DND-41 (cell line): ENCODE results near the gene NR3C1.

Source experiments
- ATAC-seq: fragments of 200-7000 bp; cut with Tn5 transposase; 3 replicates; pipeline ENCODE4 v1.9.1; 2021; ENCODE audit warnings: low read depth; ENCODE audit not compliant: insufficient read depth
- DNase-seq: peaks from one replicate; pipeline ENCODE4 v3.0.0-alpha.2; 2020
- H2AFZ ChIP-seq: 2 replicates; pipeline ENCODE4 v1.6.0; 2012; ENCODE audit warnings: low read depth, low read length
- H3K27ac ChIP-seq: 2 replicates; pipeline ENCODE4 v1.5.1; 2012; ENCODE audit warnings: low read length, inconsistent platforms
- H3K27me3 ChIP-seq: fragments of 200-600 bp; sonication (generic); 2 replicates; pipeline ENCODE4 v1.6.0; 2012; ENCODE audit warnings: low read length, mild to moderate bottlenecking, inconsistent platforms; ENCODE audit not compliant: insufficient read depth, poor library complexity
- H3K36me3 ChIP-seq: 2 replicates; pipeline ENCODE4 v1.5.1; 2012; ENCODE audit warnings: low read length, inconsistent platforms; ENCODE audit not compliant: insufficient read depth
- H3K4me1 ChIP-seq: 2 replicates; pipeline ENCODE4 v1.5.1; 2012; ENCODE audit warnings: mild to moderate bottlenecking, low read length; ENCODE audit not compliant: insufficient read depth
- H3K4me2 ChIP-seq: 2 replicates; pipeline ENCODE4 v1.6.0; 2012; ENCODE audit warnings: mild to moderate bottlenecking, moderate library complexity, low read length, inconsistent platforms; ENCODE audit not compliant: insufficient read depth
- H3K4me3 ChIP-seq, 2 experiments: fragments of 200-600 bp in 1 of 2; shearing (Covaris generic) in 1 of 2; 2 replicates each; pipeline ENCODE4 v1.5.1; 2012 to 2016; ENCODE audit warnings: inconsistent platforms in 2 of 2, low read length in 2 of 2, mild to moderate bottlenecking in 2 of 2, low read depth in 1 of 2, moderate library complexity in 1 of 2
- H3K79me2 ChIP-seq: 2 replicates; pipeline ENCODE4 v1.6.0; 2012; ENCODE audit warnings: low read length, inconsistent platforms; ENCODE audit not compliant: insufficient read depth
- H3K9ac ChIP-seq: 2 replicates; pipeline ENCODE4 v1.6.0; 2012; ENCODE audit warnings: low read depth, mild to moderate bottlenecking, inconsistent platforms, low read length, moderate library complexity
- H3K9me3 ChIP-seq: 2 replicates; pipeline ENCODE4 v1.5.1; 2012; ENCODE audit warnings: low read length, moderate library complexity, mild to moderate bottlenecking, inconsistent platforms; ENCODE audit not compliant: insufficient read depth, severe bottlenecking
- H4K20me1 ChIP-seq: 2 replicates; pipeline ENCODE4 v1.6.0; 2012; ENCODE audit warnings: low read length; ENCODE audit not compliant: insufficient read depth
- EZH2 ChIP-seq: IDR thresholded peaks from 3 replicates; pipeline ENCODE4 v1.6.1; 2012; ENCODE audit warnings: borderline replicate concordance, low read depth, mild to moderate bottlenecking, moderate library complexity, low read length, inconsistent platforms; ENCODE audit not compliant: severe bottlenecking
- TF ChIP-seq, protein P1 (sequence below): IDR thresholded peaks from 2 replicates; pipeline ENCODE4 v1.5.1; 2012; ENCODE audit warnings: borderline replicate concordance, low read length, moderate library complexity, mild to moderate bottlenecking; ENCODE audit not compliant: poor library complexity, severe bottlenecking; ENCODE audit errors: extremely low read depth

The NR3C1 gene

DNA sequence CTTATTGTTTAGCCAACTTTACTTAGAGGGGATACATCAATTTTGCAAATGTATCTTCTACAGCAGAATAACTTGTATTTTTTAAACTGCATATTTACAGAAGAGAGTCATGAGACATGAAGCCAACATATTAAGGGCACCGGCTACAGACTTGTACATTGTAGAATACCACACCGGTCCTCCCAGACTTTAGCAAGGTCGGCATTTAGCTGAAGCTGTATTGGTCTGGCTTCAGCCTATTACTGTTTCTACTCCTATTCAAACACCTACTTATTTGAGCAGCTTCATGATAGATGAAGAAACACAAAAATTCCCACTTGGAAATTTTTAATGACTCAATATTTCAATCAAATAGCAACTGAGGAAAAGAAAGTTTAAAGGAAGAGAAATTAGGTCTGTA is 33.0 kb downstream of the NR3C1 start:
- ATAC-seq (no peak), DNase-seq (no peak)
- Histone ChIP-seq H3K4me3 (no peak overlapping the region), H2AFZ (no peak overlapping the region), H3K27me3 (no peaks in the 10 kb centered on the region), H3K4me2 (no peak overlapping the region), H3K79me2 (peaks cover 100% of the 10 kb centered on the region), H3K27ac (no peak overlapping the region), H3K4me1 (no peaks in the 10 kb centered on the region; the same call in 1 of the 2 replicates), H3K36me3 (peaks cover 59% of the 10 kb centered on the region), H4K20me1 (peaks cover 76% of the 10 kb centered on the region), H3K9ac (no peak overlapping the region), H3K9me3 (no peaks in the 10 kb centered on the region)
- TF ChIP-seq EZH2, result no peak
- TF ChIP-seq, protein P1, sequence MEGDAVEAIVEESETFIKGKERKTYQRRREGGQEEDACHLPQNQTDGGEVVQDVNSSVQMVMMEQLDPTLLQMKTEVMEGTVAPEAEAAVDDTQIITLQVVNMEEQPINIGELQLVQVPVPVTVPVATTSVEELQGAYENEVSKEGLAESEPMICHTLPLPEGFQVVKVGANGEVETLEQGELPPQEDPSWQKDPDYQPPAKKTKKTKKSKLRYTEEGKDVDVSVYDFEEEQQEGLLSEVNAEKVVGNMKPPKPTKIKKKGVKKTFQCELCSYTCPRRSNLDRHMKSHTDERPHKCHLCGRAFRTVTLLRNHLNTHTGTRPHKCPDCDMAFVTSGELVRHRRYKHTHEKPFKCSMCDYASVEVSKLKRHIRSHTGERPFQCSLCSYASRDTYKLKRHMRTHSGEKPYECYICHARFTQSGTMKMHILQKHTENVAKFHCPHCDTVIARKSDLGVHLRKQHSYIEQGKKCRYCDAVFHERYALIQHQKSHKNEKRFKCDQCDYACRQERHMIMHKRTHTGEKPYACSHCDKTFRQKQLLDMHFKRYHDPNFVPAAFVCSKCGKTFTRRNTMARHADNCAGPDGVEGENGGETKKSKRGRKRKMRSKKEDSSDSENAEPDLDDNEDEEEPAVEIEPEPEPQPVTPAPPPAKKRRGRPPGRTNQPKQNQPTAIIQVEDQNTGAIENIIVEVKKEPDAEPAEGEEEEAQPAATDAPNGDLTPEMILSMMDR, result no peak

DNA sequence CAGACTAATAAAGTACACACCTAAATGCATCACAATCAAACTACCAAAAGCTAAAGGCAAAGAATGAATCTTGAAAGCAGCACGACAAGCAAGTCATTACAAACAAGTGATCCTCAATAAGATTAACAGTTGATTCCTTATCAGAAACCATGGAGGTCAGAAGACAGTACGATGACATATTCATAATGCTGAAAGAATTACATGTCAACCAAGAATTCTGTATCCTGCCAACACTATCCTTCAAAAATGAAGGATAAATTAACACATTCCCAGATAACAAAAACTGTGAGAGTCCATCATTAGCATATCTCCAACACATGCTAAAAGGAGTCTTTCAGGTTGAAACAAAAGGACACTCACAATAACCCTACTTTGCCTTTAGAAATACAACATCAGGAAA is 39.4 kb downstream of the NR3C1 start:
- Histone ChIP-seq H3K9me3 (no peaks in the 10 kb centered on the region), H3K9ac (no peak overlapping the region), H3K4me1 (peaks cover 42% of the 10 kb centered on the region), H3K27me3 (no peaks in the 10 kb centered on the region), H3K4me2 (no peak overlapping the region), H3K4me3 (no peak overlapping the region), H3K79me2 (peaks cover 100% of the 10 kb centered on the region), H2AFZ (no peak overlapping the region), H3K27ac (no peak overlapping the region), H3K36me3 (peaks cover 27% of the 10 kb centered on the region), H4K20me1 (peaks cover 84% of the 10 kb centered on the region)
- ATAC-seq (no peak), DNase-seq (no peak)
- TF ChIP-seq, protein P1, result no peak
- TF ChIP-seq EZH2, result no peak

DNA sequence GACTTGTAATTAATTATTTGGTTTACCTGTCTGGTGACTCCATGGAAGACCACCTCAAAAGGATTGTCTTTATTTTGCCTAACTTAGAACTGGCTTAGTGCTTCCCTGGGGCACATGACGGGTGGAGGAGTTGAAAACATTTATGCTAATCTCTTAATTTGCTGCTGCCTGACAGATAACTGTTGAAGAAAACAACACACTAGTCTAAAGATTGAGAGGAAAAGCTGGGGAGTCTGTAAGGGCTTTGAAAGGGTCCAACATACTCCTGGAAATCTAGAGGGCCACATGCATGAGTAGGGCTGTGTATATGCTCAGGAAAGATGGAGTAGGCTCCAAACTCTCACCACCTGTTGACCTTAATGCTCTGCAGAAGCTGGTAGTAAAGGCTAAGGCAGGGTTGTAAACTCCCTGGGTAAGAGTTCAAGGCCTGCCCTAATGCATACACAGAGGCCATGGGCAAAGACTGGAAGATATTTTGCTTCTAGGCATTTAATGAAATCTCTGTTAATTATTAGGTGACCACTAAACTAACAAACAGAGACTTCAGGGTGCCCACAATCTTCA is 40.7 kb downstream of the NR3C1 start:
- Histone ChIP-seq H3K9ac (no peak overlapping the region), H3K9me3 (no peaks in the 10 kb centered on the region), H3K4me3 (no peak overlapping the region), H3K79me2 (peaks cover 100% of the 10 kb centered on the region), H3K4me2 (no peak overlapping the region), H3K36me3 (peaks cover 14% of the 10 kb centered on the region), H2AFZ (no peak overlapping the region), H3K4me1 (peaks cover 49% of the 10 kb centered on the region), H3K27ac (peak overlapping the region; percentile 25; the same call in 1 of the 2 replicates), H4K20me1 (peaks cover 82% of the 10 kb centered on the region), H3K27me3 (no peaks in the 10 kb centered on the region)
- no peak for DNase-seq
- no peak for ATAC-seq
- TF ChIP-seq, protein P1, result no peak
- TF ChIP-seq EZH2, result no peak
